Pulmonary artery endothelial cell (primary cell): Measurements from ENCODE around the gene MIEF2. TPM values are rescaled to one million over a fixed set of nuclear protein-coding genes. Genes with fewer than 3 reads are reported as not detected.

ENCODE experiments used
- DNase-seq: peaks from one replicate; pipeline ENCODE4 v3.0.0-alpha.2; 2011; ENCODE audit warnings: low read depth, low spot score
- total RNA-seq: library from RNA; depleted of rRNA; stranded (reverse); fragments of >200 nt; gene quantifications from 2 replicates; pipeline ENCODE4 v1.2.3, GENCODE V29; 2014

MIEF2 gene
- total RNA-seq, 1 donor from 2014 or later, result 10.6 TPM

GRCh38 chr17:18234853-18235380 lies 25.5 kb upstream of the MIEF2 start:
- no peak for DNase-seq

DNA sequence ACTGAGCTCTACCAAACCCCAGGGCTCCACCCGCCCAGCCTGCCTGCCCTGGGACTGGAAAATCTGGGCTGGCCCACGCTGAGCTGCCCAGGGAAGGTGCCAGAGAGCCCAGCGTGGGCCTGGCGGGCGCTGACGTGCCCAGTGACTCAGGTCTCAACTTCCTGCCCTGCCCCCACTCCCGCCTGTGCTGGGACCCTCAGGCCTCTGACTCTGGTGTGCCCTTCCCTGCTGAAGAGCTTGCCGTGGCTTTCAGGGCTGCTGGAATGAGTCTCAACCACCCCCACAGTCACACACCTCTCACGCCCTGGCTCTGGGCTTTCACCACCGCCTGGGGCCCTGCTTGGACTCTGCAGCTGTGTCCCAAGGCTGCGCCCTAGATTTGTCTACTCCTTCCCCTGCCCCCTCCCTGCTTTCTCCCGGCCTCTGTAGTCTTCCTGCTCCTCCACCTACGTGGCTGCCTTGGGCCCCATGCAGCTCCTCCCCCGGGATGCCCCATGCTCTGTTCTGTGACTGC lies 24.7 kb upstream of the MIEF2 start:
- no peak for DNase-seq

GRCh38 chr17:18236494-18236893 lies 24.0 kb upstream of the MIEF2 start:
- DNase-seq, result no peak

DNA sequence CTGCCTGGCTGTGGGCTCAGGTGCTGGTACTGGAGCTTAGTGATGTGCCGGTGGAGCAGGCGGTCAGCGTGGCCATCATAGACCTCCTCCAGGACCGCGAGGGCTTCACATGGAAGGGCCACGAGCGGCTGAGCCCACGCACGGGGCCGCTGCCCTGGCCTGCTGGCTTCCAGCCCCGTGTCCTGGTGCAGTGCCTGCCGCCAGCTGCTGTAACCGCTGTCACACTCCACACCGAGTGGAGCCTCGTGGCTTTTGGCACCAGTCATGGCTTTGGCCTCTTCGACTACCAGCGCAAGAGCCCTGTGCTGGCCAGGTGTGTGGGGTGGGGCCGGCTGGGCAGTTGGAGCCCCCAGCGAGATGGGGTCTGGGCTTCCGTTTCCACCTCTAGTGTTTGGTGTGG lies 23.0 kb upstream of the MIEF2 start:
- DNase-seq, result no peak

GRCh38 chr17:18238299-18238698 lies 22.2 kb upstream of the MIEF2 start:
- no peak for DNase-seq

DNA sequence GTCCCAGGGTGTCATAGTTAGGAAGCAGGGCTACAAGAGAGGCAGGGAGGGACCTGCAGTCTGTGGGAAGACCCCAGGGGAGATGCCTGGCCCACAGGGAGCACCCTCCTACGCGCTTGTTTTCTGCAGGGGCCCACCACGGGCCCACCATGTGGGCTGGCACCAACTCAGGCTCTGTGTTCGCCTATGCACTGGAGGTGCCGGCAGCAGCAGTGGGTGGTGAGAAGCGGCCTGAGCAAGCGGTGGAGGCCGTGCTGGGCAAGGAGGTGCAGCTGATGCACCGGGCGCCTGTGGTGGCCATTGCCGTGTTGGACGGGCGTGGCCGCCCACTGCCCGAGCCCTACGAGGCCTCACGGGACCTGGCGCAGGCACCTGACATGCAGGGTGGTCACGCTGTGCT lies 20.0 kb upstream of the MIEF2 start:
- DNase-seq, result no peak

DNA sequence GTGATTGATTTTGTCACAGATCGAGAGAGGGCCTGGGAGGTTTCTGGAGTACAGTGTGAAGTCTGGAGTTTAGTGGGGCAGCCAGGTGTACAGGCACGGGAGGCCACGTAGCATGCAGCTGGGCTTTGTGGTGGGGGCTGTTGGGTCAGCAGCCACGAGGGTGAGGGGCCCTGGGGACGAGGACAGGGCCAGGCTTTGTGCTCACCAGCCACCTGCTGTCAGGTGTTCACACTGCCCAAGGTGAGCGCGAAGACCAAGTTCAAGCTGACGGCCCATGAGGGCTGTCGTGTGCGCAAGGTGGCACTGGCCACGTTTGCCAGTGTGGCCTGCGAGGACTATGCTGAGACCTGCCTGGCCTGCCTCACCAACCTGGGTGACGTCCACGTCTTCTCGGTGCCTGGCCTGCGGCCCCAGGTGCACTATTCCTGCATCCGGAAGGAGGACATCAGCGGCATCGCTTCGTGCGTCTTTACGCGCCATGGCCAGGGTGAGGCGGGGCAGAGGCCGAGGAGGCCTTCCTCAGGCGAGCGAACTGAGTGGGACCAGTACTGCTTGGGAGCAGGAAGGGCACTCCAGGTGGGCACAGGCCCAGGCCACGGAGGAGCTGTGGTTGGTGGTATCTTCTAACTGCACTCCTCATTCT lies 19.1 kb upstream of the MIEF2 start:
- no peak for DNase-seq

DNA sequence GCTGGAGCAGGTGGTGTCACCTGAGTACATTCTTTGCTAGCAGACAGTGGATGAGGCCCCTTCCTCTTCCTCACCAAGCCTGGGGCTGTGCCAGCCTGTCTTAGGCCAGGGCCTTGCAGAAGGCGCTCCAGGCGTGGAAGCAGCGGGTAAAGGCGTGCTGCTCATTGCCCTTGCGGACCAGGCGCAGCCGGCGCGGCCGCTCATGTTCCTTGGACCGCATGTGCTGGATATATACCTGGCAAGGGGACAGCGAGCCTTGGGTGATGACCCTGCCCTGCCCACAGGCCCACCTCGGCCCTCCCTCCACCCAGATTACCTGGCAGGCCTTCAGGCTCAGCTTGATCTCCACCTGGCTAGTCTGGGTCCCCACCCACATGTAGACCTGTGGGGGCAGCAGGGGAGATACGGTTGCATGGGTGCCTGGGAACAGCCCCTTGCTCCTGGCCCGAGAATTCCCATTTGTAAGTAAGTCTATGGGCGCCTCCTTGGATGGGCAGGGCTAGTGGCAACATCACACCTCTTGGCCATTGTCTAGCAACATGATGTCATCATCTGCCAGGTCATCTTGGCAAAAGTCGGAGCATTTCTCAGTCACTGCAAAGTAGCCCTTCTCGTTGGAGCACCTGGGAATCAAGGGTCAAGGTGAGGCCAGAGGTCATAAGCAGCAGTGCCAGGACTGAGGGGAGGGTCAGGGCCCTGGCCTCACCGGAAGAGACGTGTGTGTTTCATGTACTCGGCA lies 15.3 kb upstream of the MIEF2 start:
- no peak for DNase-seq

DNA sequence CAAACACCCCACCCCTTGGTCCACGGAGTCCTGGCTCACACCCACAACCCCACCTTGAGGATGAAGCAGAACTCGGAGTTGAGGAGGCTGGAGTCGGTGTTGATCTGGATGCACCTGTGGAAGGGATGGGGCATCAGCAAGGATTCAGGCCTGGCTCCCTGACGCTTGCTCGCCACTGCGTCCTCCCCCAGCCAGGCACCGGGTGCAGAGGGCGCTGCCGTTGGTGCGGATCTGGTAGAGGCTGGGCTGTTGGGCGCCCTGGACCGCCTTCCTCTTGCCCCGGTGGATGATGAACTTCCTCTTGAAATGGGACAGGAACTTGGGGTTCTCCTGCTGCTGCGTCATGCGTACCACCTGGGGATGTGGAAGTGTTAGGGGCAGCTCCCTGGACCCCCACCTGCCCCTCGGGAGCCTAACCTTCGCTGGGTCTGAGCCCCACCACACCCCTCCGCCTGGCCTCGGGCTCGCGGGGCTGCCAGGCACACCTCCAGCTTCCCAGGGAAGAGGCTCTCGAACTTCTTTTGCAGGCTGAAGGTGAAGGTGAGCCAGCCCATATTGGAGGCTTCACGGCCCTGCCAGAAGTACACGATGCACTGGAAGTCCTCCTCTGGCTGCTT lies 14.2 kb upstream of the MIEF2 start:
- no peak for DNase-seq

DNA sequence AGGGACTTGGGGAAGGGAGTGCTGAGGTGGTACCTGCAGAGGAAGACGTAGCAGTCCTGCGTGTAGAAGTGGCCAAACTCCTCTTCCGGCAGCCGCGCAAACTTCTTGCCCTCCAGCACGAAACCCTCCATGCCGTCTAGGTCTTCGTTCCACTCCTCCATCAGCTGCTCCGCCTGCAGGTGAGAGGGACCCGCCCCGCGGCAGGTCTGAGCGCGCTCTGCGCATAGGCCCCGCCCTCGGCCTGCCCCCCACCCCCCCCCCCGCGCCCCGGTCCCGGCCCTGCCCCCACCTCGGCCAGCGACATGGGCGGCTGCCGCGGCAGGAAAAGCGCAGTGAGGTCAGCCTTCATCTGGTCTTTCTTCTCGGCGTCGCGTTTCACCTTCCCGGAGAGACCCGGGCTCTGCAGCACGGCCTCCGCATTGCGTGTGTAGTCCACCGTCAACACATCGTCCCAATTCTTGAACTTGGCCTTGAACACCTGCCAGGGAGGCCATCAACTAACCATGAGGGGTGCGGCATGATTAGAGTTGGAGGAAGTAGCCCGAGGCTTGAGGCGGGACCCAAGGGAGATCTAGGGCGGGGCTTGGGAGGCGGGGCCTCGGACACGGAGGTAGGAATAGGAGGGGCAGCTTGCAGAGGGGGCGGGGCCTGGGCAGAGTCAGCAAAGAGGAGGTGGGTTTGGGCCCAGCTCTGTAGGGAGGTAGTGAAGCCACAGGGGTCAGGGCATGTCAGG lies 13.4 kb upstream of the MIEF2 start:
- no peak for DNase-seq

DNA sequence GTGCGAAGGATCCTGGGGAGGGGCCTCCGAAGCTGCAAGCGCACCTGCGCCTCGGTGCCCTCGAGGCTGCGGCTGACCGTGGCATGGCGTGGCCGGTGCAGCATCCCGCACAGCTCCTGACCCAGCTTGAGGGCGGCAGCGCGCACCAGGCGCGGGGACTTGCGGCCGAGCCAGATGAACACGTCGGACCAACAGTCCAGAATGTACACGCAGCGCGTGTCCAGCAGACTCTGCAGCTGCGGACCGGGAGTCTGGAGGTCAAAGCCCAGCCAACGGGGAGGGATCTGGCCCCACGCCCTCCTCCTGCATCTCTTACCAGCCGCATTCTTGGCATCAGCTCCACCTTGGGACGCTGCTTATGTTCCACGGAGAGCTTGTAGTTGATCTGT lies 12.9 kb upstream of the MIEF2 start:
- no peak for DNase-seq

DNA sequence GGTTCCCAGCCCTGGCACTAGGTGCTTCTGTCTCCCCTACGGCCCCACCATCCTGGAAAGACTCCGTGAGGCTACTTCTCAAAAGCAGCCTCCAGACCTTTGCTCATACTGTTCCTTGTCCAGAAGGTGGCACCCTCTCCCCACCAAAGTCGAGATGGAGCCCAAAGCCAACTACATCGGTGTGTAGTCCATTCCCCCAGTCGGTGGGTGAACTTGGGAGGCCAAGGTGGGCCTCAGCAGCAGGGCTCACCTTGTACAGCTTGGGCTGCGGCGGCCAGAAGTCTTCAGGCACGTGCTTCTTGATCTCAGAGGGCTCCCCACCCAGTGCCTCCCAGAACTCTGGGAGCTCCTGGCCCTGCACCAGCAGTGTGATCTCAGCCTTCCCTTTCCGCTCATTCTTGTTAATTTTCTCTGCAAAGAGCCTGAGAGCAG lies 12.1 kb upstream of the MIEF2 start:
- DNase-seq, result peak; percentile 60

- DNase-seq, result no peak
These were observed 11.7 kb upstream of the MIEF2 start for GRCh38 chr17:18248811-18249210.

DNA sequence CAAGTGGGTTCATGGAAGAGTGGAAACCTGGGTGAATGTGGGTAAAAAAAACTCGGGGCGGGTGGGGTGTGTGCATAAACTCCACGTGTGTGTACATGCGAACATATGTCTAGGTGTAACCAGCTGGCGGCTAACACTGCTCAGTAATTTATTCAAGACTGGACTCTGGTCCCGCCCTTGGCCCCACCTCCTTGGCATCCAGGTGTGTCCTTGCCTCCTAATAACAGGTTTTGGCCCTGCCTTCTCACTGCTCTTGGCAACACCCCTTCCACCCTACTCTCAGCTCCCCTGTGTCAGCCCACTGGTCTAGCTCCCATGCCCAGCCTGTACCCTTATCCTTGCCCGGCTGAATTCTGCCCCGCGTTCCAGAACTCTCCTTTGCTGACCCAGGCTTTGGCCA lies 10.2 kb upstream of the MIEF2 start:
- DNase-seq, result no peak

GRCh38 chr17:18250708-18251107 lies 9.8 kb upstream of the MIEF2 start:
- no peak for DNase-seq

DNA sequence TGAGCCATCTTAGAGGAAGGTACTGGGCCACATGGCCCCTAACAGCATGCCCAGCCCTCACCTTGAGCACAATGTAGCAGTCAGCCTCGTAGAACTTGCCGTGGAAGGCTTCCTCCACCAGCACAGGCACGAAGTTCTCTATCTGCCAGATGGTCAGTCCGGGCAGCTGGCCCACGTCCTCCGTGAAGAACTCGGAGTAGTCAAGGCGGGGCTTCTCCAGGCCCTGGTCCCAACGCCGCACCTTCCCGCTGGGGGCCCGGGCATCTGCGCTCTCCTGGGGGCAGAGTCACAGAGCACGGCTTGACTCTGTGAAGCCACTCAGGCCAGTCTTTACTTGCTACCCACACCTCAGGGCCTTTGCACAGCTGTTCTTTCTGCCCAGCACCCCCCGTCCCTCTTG lies 9.3 kb upstream of the MIEF2 start:
- no peak for DNase-seq

DNA sequence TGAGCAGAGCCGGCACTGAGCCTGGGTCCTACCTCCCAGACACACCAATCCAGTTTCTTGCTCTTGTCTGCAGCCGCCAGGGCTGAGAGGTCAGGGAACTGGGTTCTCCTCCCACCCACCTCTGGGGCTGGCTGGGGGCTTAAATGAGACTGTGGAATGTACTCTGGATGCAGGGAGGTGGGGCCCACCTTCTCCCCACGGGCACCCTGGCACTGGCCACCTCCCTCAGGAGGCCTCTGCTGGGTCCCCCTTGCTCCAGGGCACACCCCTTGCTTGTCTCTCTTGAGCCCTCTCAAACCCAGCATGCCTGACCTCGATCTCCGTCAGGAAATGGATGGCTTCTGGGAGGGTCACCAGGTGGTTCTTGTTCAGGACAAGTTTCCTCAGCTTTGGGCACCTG lies 8.3 kb upstream of the MIEF2 start:
- no peak for DNase-seq

DNA sequence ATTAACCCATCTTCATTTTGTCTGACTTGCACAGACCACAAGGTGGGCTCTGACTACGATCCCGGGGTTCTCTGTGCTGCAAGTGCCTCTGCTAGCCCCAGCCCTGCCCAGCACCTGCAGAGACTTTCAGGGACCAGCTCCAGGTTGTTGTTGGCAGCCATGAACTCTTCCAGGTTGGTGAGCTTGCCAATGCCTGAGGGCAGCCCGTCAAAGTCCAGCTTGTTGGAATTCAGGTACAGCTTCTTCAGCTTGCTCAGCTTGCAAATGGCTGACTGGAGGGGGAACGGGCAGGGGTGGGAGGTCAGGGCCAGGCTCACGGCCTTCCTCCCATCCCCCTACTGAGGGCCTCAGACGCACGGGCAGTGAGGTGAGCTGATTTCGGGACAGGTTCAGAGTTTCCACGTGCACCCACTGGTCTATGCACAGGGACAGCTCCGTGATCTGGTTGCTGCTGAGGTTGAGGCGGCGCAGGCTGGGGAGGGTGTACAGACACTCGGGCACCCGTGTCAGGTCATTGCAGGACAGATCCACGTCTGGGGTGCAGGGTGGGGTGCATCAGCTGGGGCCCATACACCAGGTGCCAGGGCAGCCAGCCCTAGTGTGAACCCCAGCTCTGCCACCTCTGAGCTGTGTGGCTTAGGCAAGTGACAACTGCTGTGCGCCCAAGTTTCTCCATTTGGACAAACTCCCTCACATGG lies 7.1 kb upstream of the MIEF2 start:
- DNase-seq, result no peak

DNA sequence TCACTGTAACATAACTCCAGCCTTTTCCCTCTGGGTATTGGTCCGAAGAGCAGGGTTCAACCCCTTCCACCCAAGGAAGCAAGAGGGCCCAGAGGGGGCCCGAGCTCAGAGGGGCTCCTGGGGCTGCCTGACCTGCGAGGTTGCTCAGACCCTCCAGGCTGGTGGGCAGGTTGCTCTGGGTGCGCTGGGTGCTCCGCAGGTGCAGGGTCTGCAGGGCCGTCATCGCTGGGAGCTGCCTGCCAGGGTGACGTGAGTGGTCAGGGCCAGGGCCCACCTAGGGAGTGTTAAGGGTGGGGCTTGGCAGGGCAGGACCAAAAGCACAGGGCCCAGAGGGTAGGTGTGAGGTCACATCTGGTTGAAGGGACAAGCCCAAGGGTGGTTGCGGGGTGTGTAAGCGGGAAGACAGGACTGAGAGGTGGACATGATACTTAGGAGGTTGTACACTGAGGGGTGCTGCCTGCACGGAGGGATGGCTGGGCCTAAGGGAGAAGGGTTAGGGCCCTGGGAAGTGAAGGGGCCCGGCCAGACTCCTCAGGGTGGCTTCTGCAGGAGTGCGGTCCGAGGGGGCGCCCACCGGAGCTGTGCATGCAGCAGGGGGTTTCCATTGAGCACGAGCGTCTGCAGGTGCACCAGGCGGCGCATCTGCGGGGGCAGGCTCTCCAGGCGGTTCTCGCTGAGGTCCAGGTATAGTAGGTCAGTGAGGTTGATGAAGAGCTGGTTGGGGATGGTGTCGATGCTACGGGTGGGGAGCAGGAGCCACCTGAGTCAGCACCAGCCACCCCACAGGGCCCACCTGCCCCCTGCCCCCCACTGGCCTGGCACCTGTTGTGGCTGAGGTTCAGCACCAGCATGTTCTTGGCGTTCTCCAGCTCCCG lies 6.3 kb upstream of the MIEF2 start:
- DNase-seq, result no peak
